ENCODE measurements around the gene LAMC3. TPM values are rescaled to one million over a fixed set of nuclear protein-coding genes. Genes with fewer than 3 reads are reported as not detected.
"Not testable (repeated sequence)": the region's sequence is repeated elsewhere in the genome, so short reads cannot be mapped to it uniquely, and the experiment has no call there.

The LAMC3 gene
- total and polyA plus RNA-seq, 2 experiments from 2014 or later = not detected

- Histone ChIP-seq H3K27me3 (replicated peaks; ENCODE audit: insufficient read depth) (no peaks in the 10 kb centered on the region; the same call in 1 of the 2 replicates), H3K9ac (no peak overlapping the region), H3K9me2 (ENCODE audit: insufficient read depth) (no peaks in the 10 kb centered on the region), H2AFZ (no peak overlapping the region), H3K4me1 (ENCODE audit: insufficient read depth) (no peaks in the 10 kb centered on the region), H3K4me3 (no peak overlapping the region), H3F3A (ENCODE audit: insufficient read depth) (no peaks in the 10 kb centered on the region), H3K4me2 (ENCODE audit: unreplicated experiment) (no peak overlapping the region), H3K79me2 (ENCODE audit: insufficient read depth) (no peaks in the 10 kb centered on the region), H3K36me3 (ENCODE audit: low read depth) (no peaks in the 10 kb centered on the region), H3K27ac (no peak overlapping the region), H4K20me1 (ENCODE audit: insufficient read depth) (no peaks in the 10 kb centered on the region), H3K9me3 (ENCODE audit: low read depth) (no peaks in the 10 kb centered on the region)
- in situ Hi-C loops (cut with MboI) = no loop called here
- WGBS, 2 experiments (ENCODE audit: low coverage in 1 of 2, low lambda C conversion rate in 2 of 2, missing lambda C conversion rate in 2 of 2) = 75% methylated on average over 23 of the region's 23 CpGs
- no peak for DNase-seq
- TF ChIP-seq EZH2 (IDR thresholded peaks at IDR 0.05; ENCODE audit: insufficient read depth, poor library complexity, severe bottlenecking) = no peak
These were observed 103.6 kb downstream of the LAMC3 start for GRCh38 chr9:131112374-131113154.

- H3K27ac ChIP-seq = no peak overlapping the region
- TF ChIP-seq EZH2 (IDR thresholded peaks at IDR 0.05; ENCODE audit: insufficient read depth, poor library complexity, severe bottlenecking) (no peak), EZH2phosphoT487 (IDR thresholded peaks at IDR 0.05; ENCODE audit: insufficient read depth, low read depth) (no peak)
- in situ Hi-C loops (cut with MboI) = no loop called here
- no peak for DNase-seq
- no peaks in the 10 kb centered on the region for H3K36me3 ChIP-seq (ENCODE audit: low read depth)
- no peaks in the 10 kb centered on the region for H3F3A ChIP-seq (ENCODE audit: insufficient read depth)
- H3K27me3 ChIP-seq (replicated peaks; ENCODE audit: insufficient read depth) = no peaks in the 10 kb centered on the region; the same call in 1 of the 2 replicates
- H3K4me1 ChIP-seq (ENCODE audit: insufficient read depth) = no peaks in the 10 kb centered on the region
- no peak overlapping the region for H2AFZ ChIP-seq
- H4K20me1 ChIP-seq (ENCODE audit: insufficient read depth) = no peaks in the 10 kb centered on the region
- WGBS, 2 experiments (ENCODE audit: low coverage in 1 of 2, low lambda C conversion rate in 2 of 2, missing lambda C conversion rate in 2 of 2) = 75 to 80% methylated on average over 7 to 8 of the region's 8 CpGs
- H3K4me3 ChIP-seq = no peak overlapping the region
- no peak overlapping the region for H3K4me2 ChIP-seq (ENCODE audit: unreplicated experiment)
- H3K79me2 ChIP-seq (ENCODE audit: insufficient read depth) = no peaks in the 10 kb centered on the region
- no peaks in the 10 kb centered on the region for H3K9me2 ChIP-seq (ENCODE audit: insufficient read depth)
- no peak overlapping the region for H3K9ac ChIP-seq
- H3K9me3 ChIP-seq (ENCODE audit: low read depth) = no peaks in the 10 kb centered on the region
These were observed 104.7 kb downstream of the LAMC3 start for GRCh38 chr9:131113655-131114054.

- in situ Hi-C loops (cut with MboI) = no loop called here
- WGBS, 2 experiments (ENCODE audit: low coverage in 1 of 2, low lambda C conversion rate in 2 of 2, missing lambda C conversion rate in 2 of 2) = 71 to 72% methylated on average over 8 of the region's 8 CpGs
- H2AFZ ChIP-seq = no peak overlapping the region
These were observed 105.1 kb downstream of the LAMC3 start for GRCh38 chr9:131114084-131114535.

GRCh38 chr9:131115360-131115742, 106.4 kb downstream of the LAMC3 start:
- H3K9ac ChIP-seq; H3K4me1 ChIP-seq (ENCODE audit: insufficient read depth); DNase-seq; H3K79me2 ChIP-seq (ENCODE audit: insufficient read depth); in situ Hi-C loops (cut with MboI); H3K4me2 ChIP-seq (ENCODE audit: unreplicated experiment); H3K9me2 ChIP-seq (ENCODE audit: insufficient read depth); H3K4me3 ChIP-seq; H4K20me1 ChIP-seq (ENCODE audit: insufficient read depth); H3K27me3 ChIP-seq (replicated peaks; ENCODE audit: insufficient read depth); H3F3A ChIP-seq (ENCODE audit: insufficient read depth); H3K36me3 ChIP-seq (ENCODE audit: low read depth); H3K27ac ChIP-seq; H2AFZ ChIP-seq; H3K9me3 ChIP-seq (ENCODE audit: low read depth): not testable (repeated sequence)
- 89 to 91% methylated on average over 5 to 6 of the region's 6 CpGs for WGBS, 2 experiments (ENCODE audit: low coverage in 1 of 2, low lambda C conversion rate in 2 of 2, missing lambda C conversion rate in 2 of 2)

More at GRCh38 chr9:131114084-131114535, 105.1 kb downstream of the LAMC3 start:
- no peak overlapping the region for H3K4me2 ChIP-seq (ENCODE audit: unreplicated experiment)
- no peak for DNase-seq
- no peak overlapping the region for H3K9ac ChIP-seq
- no peaks in the 10 kb centered on the region for H3K9me3 ChIP-seq (ENCODE audit: low read depth)
- H3K27me3 ChIP-seq (replicated peaks; ENCODE audit: insufficient read depth) = no peaks in the 10 kb centered on the region; the same call in 1 of the 2 replicates
- no peaks in the 10 kb centered on the region for H3K79me2 ChIP-seq (ENCODE audit: insufficient read depth)
- no peaks in the 10 kb centered on the region for H3K9me2 ChIP-seq (ENCODE audit: insufficient read depth)
- no peaks in the 10 kb centered on the region for H4K20me1 ChIP-seq (ENCODE audit: insufficient read depth)
- no peak overlapping the region for H3K4me3 ChIP-seq
- no peaks in the 10 kb centered on the region for H3K4me1 ChIP-seq (ENCODE audit: insufficient read depth)
- TF ChIP-seq EZH2 (IDR thresholded peaks at IDR 0.05; ENCODE audit: insufficient read depth, poor library complexity, severe bottlenecking) (no peak), EZH2phosphoT487 (IDR thresholded peaks at IDR 0.05; ENCODE audit: insufficient read depth, low read depth) (no peak)
- no peaks in the 10 kb centered on the region for H3K36me3 ChIP-seq (ENCODE audit: low read depth)
- no peaks in the 10 kb centered on the region for H3F3A ChIP-seq (ENCODE audit: insufficient read depth)
- H3K27ac ChIP-seq = no peak overlapping the region
